NCI-H82 (cell line): ENCODE results near the gene SIK3.
"Not testable (repeated sequence)": the region's sequence is repeated elsewhere in the genome, so short reads cannot be mapped to it uniquely, and the experiment has no call there.

ENCODE experiments used
- DNase-seq: peaks from one replicate; lab custom pipeline; 2025; lab: John Stamatoyannopoulos, UW

Gene SIK3

GRCh38 chr11:116840224-116840745 lies 257.9 kb downstream of the SIK3 start:
- DNase-seq = peak; percentile 6

- no peak for DNase-seq
Measured at GRCh38 chr11:116838321-116839084, 259.7 kb downstream of the SIK3 start.

GRCh38 chr11:116837231-116838091 lies 260.8 kb downstream of the SIK3 start, which contains the start of gene APOA1:
Gene APOA1, minus strand, starts transcription at chr11:116837622. Its CDS starts 235 bp downstream, at chr11:116837387.
- DNase-seq = no peak

- no peak for DNase-seq
Measured at GRCh38 chr11:116836632-116836991, 261.6 kb downstream of the SIK3 start.

GRCh38 chr11:116835791-116836631 lies 262.2 kb downstream of the SIK3 start:
- peak; percentile 93 for DNase-seq

GRCh38 chr11:116835042-116835772 lies 263.0 kb downstream of the SIK3 start:
- no peak for DNase-seq

GRCh38 chr11:116834535-116835041 lies 263.6 kb downstream of the SIK3 start:
- not testable (repeated sequence) for DNase-seq

GRCh38 chr11:116833816-116834534 lies 264.3 kb downstream of the SIK3 start:
- DNase-seq = no peak

- DNase-seq = no peak
Measured at GRCh38 chr11:116833491-116833815, 264.8 kb downstream of the SIK3 start.

GRCh38 chr11:116832350-116833290 lies 265.6 kb downstream of the SIK3 start:
- no peak for DNase-seq

- no peak for DNase-seq
Measured at GRCh38 chr11:116831790-116832349, 266.4 kb downstream of the SIK3 start.

GRCh38 chr11:116830184-116830912 lies 267.9 kb downstream of the SIK3 start:
- no peak for DNase-seq

GRCh38 chr11:116829525-116830183 lies 268.6 kb downstream of the SIK3 start, which contains the start of gene APOC3:
Gene APOC3, plus strand, starts transcription at chr11:116829907. Its CDS starts 676 bp downstream, at chr11:116830583.
- no peak for DNase-seq

GRCh38 chr11:116828632-116829524 lies 269.4 kb downstream of the SIK3 start:
- no peak for DNase-seq

GRCh38 chr11:116827461-116827860 lies 270.8 kb downstream of the SIK3 start:
- DNase-seq = no peak

GRCh38 chr11:116826751-116827431 lies 271.3 kb downstream of the SIK3 start:
- no peak for DNase-seq
